ENCODE measurements around the gene AGFG2.

The AGFG2 gene

DNA sequence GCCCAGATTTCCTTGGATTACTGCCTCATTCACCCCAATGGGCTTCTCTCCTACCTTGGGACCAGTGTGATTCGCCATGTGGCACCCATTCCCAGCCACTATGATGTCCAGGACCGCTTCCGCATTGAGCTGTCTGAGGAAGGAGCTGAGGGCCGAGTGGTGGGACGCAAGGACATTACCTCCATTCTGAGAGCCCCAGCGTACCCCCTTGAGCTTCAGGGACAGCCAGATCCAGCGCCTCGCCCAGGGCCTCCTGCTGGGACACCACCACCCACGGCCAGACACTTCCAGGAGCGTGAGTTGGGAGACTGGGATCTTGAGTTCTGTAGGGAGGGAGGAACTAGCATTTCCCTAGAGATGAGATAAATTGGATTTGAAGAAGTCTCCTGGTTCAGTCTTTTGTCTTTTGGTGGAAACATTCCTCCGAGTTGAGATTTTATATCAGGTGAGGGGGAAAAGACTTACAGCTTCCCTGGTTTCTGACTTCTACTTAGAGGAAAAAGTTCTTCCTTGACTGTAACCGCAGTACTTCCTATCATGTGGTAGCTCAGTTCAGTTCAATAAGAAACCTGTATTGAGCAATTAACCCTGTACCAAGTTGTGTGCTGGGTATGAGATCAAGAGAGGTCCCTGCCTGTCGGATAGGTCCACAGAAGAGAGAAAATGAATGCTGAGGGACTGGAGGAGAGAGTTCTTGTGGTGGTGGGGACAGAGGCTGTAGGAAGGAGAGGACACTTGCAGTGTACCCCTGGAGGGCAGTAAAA is 74.6 kb downstream of the AGFG2 start:
- DNase-seq (ENCODE audit: low spot score): no peak

DNA sequence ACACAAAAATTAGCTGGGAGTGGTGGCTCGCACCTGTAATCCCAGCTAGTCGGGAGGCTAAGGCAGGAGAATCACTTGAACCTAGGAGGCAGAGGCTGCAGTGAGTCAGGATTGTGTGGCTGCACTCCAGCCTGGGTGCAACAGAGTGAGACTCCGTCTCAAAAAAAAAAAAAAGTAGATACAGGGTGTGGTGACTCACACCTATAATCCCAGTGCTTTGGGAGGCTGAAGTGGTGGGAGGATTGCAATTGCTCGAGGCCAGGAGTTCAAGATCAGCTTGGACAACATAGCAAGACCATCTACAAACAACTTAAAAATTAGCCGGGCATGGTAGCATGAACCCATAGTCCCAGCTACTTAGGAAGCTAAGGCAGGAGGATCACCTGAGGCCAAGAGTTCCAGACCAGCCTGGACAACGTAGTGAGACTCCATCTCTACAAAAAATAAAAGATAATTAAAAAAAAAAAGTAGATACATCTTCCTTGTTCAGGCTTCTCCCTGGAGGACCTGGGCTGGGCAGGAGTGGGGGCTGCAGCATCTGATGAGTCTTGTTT is 75.4 kb downstream of the AGFG2 start:
- no peak for DNase-seq (ENCODE audit: low spot score)

Measured in HuH-7.5 (cell line).